Adrenal gland (tissue), 5 donors: ENCODE results near the gene AUH.
A peak's percentile ranks its signal among the peaks of the same experiment; 100 is the strongest.

Source experiments
- POLR2A ChIP-seq, 2 donors: fragments of 450-650 bp; IDR thresholded peaks; one replicate each; pipeline ENCODE4 v1.6.1; 2017; ENCODE audit warnings: antibody characterized with exemption in 2 of 2, mild to moderate bottlenecking in 2 of 2, moderate library complexity in 1 of 2
- TF ChIP-seq, protein P1 (sequence below), 6 experiments: fragments of 450-650 bp in 4 of 6; fragments of 200-600 bp in 2 of 6; sonication (generic) in 1 of 6; IDR thresholded peaks; 1 replicate in 5 of 6; 2 replicates in 1 of 6; pipeline versions ENCODE4 v1.5.1 to v1.8.0; 2016 to 2021; ENCODE audit warnings: antibody characterized with exemption in 6 of 6, mild to moderate bottlenecking in 2 of 6, moderate library complexity in 1 of 6
- donor health status: DM: no; HTN: no; CAD: no.

GRCh38 chr9:91207729-91208418 lies 153.8 kb downstream of the AUH start:
- TF ChIP-seq, protein P1, sequence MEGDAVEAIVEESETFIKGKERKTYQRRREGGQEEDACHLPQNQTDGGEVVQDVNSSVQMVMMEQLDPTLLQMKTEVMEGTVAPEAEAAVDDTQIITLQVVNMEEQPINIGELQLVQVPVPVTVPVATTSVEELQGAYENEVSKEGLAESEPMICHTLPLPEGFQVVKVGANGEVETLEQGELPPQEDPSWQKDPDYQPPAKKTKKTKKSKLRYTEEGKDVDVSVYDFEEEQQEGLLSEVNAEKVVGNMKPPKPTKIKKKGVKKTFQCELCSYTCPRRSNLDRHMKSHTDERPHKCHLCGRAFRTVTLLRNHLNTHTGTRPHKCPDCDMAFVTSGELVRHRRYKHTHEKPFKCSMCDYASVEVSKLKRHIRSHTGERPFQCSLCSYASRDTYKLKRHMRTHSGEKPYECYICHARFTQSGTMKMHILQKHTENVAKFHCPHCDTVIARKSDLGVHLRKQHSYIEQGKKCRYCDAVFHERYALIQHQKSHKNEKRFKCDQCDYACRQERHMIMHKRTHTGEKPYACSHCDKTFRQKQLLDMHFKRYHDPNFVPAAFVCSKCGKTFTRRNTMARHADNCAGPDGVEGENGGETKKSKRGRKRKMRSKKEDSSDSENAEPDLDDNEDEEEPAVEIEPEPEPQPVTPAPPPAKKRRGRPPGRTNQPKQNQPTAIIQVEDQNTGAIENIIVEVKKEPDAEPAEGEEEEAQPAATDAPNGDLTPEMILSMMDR (IDR thresholded peaks at IDR 0.05), result no peak
- TF ChIP-seq POLR2A (IDR thresholded peaks at IDR 0.05), result peak in 1 of 2 donors; percentile 21
